CD4-positive, alpha-beta T cell (primary cell): ENCODE results near the gene TAS2R31. TPM values are rescaled to one million over a fixed set of nuclear protein-coding genes. Genes with fewer than 3 reads are reported as not detected.

ENCODE experiments used
- ATAC-seq: fragments of 200-7000 bp; cut with Tn5 transposase; one replicate; pipeline ENCODE4 v1.10.0; 2022; ENCODE audit warnings: mild to moderate bottlenecking; ENCODE audit not compliant: poor library complexity
- CTCF ChIA-PET: fragments of 350-600 bp; sonication (Branson Sonifier 250); formaldehyde crosslinking; loops from one replicate; lab custom pipeline; 2021; ENCODE audit warnings: antibody characterized with exemption, inconsistent platforms; lab: Charles Lee
- POLR2A ChIA-PET: fragments of 350-600 bp; sonication (Branson Sonifier 250); formaldehyde crosslinking; loops from one replicate; lab custom pipeline; 2021; ENCODE audit warnings: antibody characterized with exemption, inconsistent platforms; lab: Charles Lee
- DNase-seq, 14 experiments: peaks; one replicate each; pipeline ENCODE4 v3.0.0-alpha.2; 2013 to 2020; ENCODE audit warnings: mixed read lengths in 2 of 14
- H3K27ac ChIP-seq, 2 donors: one replicate each; pipeline versions ENCODE4 v1.5.1 to v1.7.0; 2013; ENCODE audit warnings: low read length in 2 of 2, low read depth in 1 of 2, mild to moderate bottlenecking in 1 of 2
- H3K27me3 ChIP-seq, 2 experiments: 1 replicate in 1 of 2; 2 replicates in 1 of 2; pipeline versions ENCODE4 v1.6.1 to v1.7.0; 2013; ENCODE audit warnings: low read length in 2 of 2, control low read depth in 1 of 2, mild to moderate bottlenecking in 1 of 2, moderate library complexity in 1 of 2; ENCODE audit not compliant: insufficient read depth in 2 of 2, control insufficient read depth in 1 of 2
- H3K36me3 ChIP-seq: one replicate; pipeline ENCODE4 v1.6.1; 2013; ENCODE audit warnings: low read length, control low read depth; ENCODE audit not compliant: insufficient read depth
- H3K4me1 ChIP-seq: one replicate; pipeline ENCODE4 v1.6.1; 2013; ENCODE audit warnings: low read length, control low read depth; ENCODE audit not compliant: insufficient read depth
- H3K4me3 ChIP-seq: one replicate; pipeline ENCODE4 v1.5.1; 2013; ENCODE audit warnings: mild to moderate bottlenecking, low read length, moderate library complexity
- H3K9me3 ChIP-seq, 2 experiments: 1 replicate in 1 of 2; 2 replicates in 1 of 2; pipeline versions ENCODE4 v1.6.1 to v1.7.0; 2013; ENCODE audit warnings: low read length in 2 of 2, mild to moderate bottlenecking in 2 of 2, control low read depth in 1 of 2, moderate library complexity in 1 of 2; ENCODE audit not compliant: control insufficient read depth in 1 of 2, insufficient read depth in 1 of 2
- H3K27ac Mint-ChIP-seq: one replicate; pipeline ENCODE4 v1.8.0; 2020; ENCODE audit warnings: mixed read lengths
- H3K27me3 Mint-ChIP-seq: one replicate; pipeline ENCODE4 v1.8.0; 2021; ENCODE audit warnings: mixed read lengths
- H3K36me3 Mint-ChIP-seq: one replicate; pipeline ENCODE4 v1.8.0; 2021; ENCODE audit warnings: low read depth, mixed read lengths
- H3K4me1 Mint-ChIP-seq: one replicate; pipeline ENCODE4 v1.8.0; 2021; ENCODE audit warnings: low read depth, mixed read lengths
- H3K4me3 Mint-ChIP-seq: one replicate; pipeline ENCODE4 v1.8.0; 2020; ENCODE audit warnings: mild to moderate bottlenecking, mixed read lengths
- H3K9me3 Mint-ChIP-seq: one replicate; pipeline ENCODE4 v1.8.0; 2020; ENCODE audit warnings: mixed read lengths
- intact Hi-C, 2 experiments: fragments of 100-400 bp; cut with DNase I in 1 of 2; cut with micrococcal nuclease in 1 of 2; formaldehyde crosslinking; loops; one replicate each; pipeline versions ENCODE4 v1.15.1 to v1.9.0; 2023 to 2025; cut with DNase I, micrococcal nuclease
- total RNA-seq, 174 experiments: library from RNA in 2 of 174; stranded (reverse) in 2 of 174; gene quantifications; one replicate each; pipeline ENCODE4 v1.2.3 and lab custom pipeline; 2021 to 2026
- TF ChIP-seq, protein P1 (sequence below): fragments of 200-600 bp; IDR thresholded peaks from one replicate; pipeline ENCODE4 v1.8.0; 2022; ENCODE audit warnings: antibody characterized with exemption, mild to moderate bottlenecking

TAS2R31 gene
- total RNA-seq, 2 experiments from 2014 or later = 1.7 to 1.9 TPM

DNA sequence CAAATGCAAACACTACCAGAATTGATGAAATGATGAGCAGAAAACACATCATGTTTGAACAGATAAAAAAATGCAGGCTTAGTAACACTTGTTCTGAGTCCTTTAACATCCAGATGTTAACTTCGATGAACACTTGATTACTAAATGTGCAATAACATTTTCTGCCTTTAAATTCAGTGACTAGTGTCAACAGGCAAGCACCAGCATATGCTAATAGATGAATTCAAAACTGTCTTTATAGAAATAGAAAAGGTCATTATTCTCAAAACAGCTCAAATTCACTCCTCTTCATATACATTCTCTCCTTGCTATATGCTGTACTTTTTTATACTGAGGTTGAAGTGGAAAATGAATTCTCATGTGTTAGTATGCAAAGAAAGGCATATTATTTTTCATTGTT is 8.7 kb downstream of the TAS2R31 start, which contains the start of gene TAS2R19:
Gene TAS2R19 (minus strand): TSS at position 101 of the 400 bp plus-strand sequence. CDS start 49 bp downstream, at position 52.
- Histone ChIP-seq H3K4me3 (no peak within 1 kb of the TSS), H3K4me1 (no peaks in the 10 kb centered on the region), H3K36me3 (peaks cover under 1% of the 10 kb centered on the region), H3K27me3 (no peaks in the 10 kb centered on the region), H3K27ac (no peak within 1 kb of the TSS), H3K9me3 (peaks cover 0 to 6% of the 10 kb centered on the region in 2 experiments)
- no peak within 1 kb of the TSS for H3K27ac Mint-ChIP-seq
- ATAC-seq (no peak), DNase-seq (no peak)
- ChIA-PET POLR2A (no interaction called here), CTCF (no interaction called here)
- H3K4me1 Mint-ChIP-seq = peaks cover 11% of the 10 kb centered on the region
- H3K36me3 Mint-ChIP-seq = peaks cover 74% of the 10 kb centered on the region
- TF ChIP-seq, protein P1, sequence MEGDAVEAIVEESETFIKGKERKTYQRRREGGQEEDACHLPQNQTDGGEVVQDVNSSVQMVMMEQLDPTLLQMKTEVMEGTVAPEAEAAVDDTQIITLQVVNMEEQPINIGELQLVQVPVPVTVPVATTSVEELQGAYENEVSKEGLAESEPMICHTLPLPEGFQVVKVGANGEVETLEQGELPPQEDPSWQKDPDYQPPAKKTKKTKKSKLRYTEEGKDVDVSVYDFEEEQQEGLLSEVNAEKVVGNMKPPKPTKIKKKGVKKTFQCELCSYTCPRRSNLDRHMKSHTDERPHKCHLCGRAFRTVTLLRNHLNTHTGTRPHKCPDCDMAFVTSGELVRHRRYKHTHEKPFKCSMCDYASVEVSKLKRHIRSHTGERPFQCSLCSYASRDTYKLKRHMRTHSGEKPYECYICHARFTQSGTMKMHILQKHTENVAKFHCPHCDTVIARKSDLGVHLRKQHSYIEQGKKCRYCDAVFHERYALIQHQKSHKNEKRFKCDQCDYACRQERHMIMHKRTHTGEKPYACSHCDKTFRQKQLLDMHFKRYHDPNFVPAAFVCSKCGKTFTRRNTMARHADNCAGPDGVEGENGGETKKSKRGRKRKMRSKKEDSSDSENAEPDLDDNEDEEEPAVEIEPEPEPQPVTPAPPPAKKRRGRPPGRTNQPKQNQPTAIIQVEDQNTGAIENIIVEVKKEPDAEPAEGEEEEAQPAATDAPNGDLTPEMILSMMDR = no peak
- H3K4me3 Mint-ChIP-seq = no peak within 1 kb of the TSS
- intact Hi-C loops = no loop called here
- peaks cover 2% of the 10 kb centered on the region for H3K9me3 Mint-ChIP-seq
- no peaks in the 10 kb centered on the region for H3K27me3 Mint-ChIP-seq

DNA sequence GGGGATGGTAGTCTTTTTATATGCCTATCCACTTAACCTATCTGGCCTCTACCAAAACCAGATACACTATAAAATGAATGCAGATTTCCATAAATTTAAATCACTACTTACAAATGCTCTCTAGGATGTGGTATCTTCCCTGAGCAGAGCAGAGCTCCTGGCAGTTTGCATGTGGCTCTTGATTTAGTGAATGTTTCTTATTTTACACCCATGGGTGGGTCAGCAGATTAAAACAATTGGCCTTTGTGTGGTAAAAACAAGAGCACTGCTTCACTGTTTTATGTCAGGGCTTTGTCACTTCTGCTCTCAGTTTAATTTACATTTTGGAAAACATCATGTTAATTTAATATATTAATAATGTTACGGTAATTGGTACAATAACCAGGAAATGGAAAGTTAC is 14.3 kb downstream of the TAS2R31 start:
- TF ChIP-seq, protein P1 = no peak
- peaks cover 51% of the 10 kb centered on the region for H3K36me3 Mint-ChIP-seq
- no peak overlapping the region for H3K4me3 Mint-ChIP-seq
- no peak overlapping the region for H3K27ac Mint-ChIP-seq
- no peaks in the 10 kb centered on the region for H3K9me3 Mint-ChIP-seq
- DNase-seq (no peak), ATAC-seq (no peak)
- intact Hi-C loops = loop anchor here in 1 of 2 experiments (10.0 kb wide), 1 partner anchor 618 kb away; no protein-coding TSS in a partner anchor
- no peaks in the 10 kb centered on the region for H3K27me3 Mint-ChIP-seq
- H3K4me3 ChIP-seq = no peak overlapping the region
- H3K4me1 Mint-ChIP-seq = peaks cover 8% of the 10 kb centered on the region
- no peaks in the 10 kb centered on the region for H3K9me3 ChIP-seq
- H3K27ac ChIP-seq = no peak overlapping the region
- ChIA-PET CTCF (no interaction called here), POLR2A (no interaction called here)
- no peaks in the 10 kb centered on the region for H3K4me1 ChIP-seq
- no peaks in the 10 kb centered on the region for H3K27me3 ChIP-seq
- no peaks in the 10 kb centered on the region for H3K36me3 ChIP-seq

DNA sequence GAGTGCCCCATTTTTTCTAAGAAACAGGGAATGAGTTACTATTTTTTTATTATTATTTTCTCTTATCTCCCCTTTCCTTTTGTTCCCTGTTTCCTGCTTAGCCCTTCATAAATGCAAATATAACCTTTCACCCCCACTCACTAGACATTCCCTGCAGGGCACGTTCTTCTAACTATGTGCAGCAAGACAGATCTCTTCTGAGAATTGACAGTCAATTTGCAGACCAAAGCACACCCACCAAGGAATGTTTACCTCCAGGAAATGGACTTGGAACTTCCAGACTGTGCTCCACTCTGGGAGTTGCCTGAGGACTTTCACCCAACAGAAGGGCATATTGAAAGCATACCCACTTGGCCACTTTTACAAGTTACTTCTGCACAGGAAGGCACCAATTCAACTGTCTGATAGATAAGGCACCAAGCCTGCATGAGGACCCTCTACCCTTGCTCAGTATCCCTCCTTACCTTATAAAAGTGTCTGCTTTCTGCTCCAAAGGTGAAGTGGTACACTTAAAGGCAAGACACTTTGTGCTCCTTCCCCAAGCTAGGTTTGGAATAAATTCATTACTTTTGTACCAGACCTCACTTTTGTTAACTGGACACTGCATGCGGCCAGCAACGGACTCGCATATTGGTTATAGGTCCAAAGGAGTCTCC is 15.3 kb downstream of the TAS2R31 start:
- peaks cover 46% of the 10 kb centered on the region for H3K36me3 Mint-ChIP-seq
- CTCF ChIA-PET = no interaction called here
- Histone ChIP-seq H3K4me3 (no peak overlapping the region), H3K27ac (no peak overlapping the region), H3K4me1 (no peaks in the 10 kb centered on the region), H3K9me3 (no peaks in the 10 kb centered on the region), H3K27me3 (no peaks in the 10 kb centered on the region), H3K36me3 (no peaks in the 10 kb centered on the region)
- no peak overlapping the region for H3K4me3 Mint-ChIP-seq
- H3K9me3 Mint-ChIP-seq = no peaks in the 10 kb centered on the region
- DNase-seq (no peak), ATAC-seq (no peak)
- H3K27me3 Mint-ChIP-seq = no peaks in the 10 kb centered on the region
- peaks cover 8% of the 10 kb centered on the region for H3K4me1 Mint-ChIP-seq
- POLR2A ChIA-PET = no interaction called here
- intact Hi-C loops = loop anchor here in 1 of 2 experiments (10.0 kb wide), 1 partner anchor 619 kb away; no protein-coding TSS in a partner anchor
- TF ChIP-seq, protein P1 = no peak
- H3K27ac Mint-ChIP-seq = no peak overlapping the region
